Lower lobe of right lung (tissue), 2 donors: Measurements from ENCODE around the gene ENTPD2. TPM values are rescaled to one million over a fixed set of nuclear protein-coding genes. Genes with fewer than 3 reads are reported as not detected.

ENCODE experiments used
- ATAC-seq, 2 donors: fragments of 200-7000 bp; cut with Tn5 transposase; one replicate each; pipeline ENCODE4 v1.9.1; 2020 to 2022; ENCODE audit warnings: mild to moderate bottlenecking in 2 of 2, moderate library complexity in 2 of 2
- DNase-seq: peaks from one replicate; pipeline ENCODE4 v3.0.0-alpha.2; 2020
- H3K27ac ChIP-seq: fragments of 200-600 bp; one replicate; pipeline ENCODE4 v1.8.0; 2022
- H3K27me3 ChIP-seq: fragments of 200-600 bp; one replicate; pipeline ENCODE4 v1.8.0; 2022; ENCODE audit warnings: low read depth
- H3K36me3 ChIP-seq: fragments of 200-600 bp; one replicate; pipeline ENCODE4 v1.8.0; 2022; ENCODE audit warnings: mild to moderate bottlenecking
- H3K4me1 ChIP-seq: fragments of 200-600 bp; one replicate; pipeline ENCODE4 v1.8.0; 2022
- H3K4me3 ChIP-seq: fragments of 200-600 bp; one replicate; pipeline ENCODE4 v1.8.0; 2022; ENCODE audit warnings: mild to moderate bottlenecking
- H3K9me3 ChIP-seq: fragments of 200-600 bp; one replicate; pipeline ENCODE4 v1.8.0; 2022
- CTCF ChIP-seq: fragments of 200-600 bp; IDR thresholded peaks from one replicate; pipeline ENCODE4 v1.8.0; 2022; ENCODE audit warnings: antibody characterized with exemption, mild to moderate bottlenecking
- intact Hi-C: fragments of 100-400 bp; cut with DNase I; formaldehyde crosslinking; loops from one replicate; pipeline ENCODE4 v1.11.0; 2022
- total RNA-seq: library from RNA; stranded (reverse); fragmentation: NEBNext Ultra II Directional; extraction: Animal tissue kit (Norgen Biotek cat#: 25700); gene quantifications from one replicate; pipeline ENCODE4 v1.2.1, GENCODE V29; 2021
- donor health status: DM: no; HTN: yes; CAD: no; lungs with severe emphysema.

Gene ENTPD2
- total RNA-seq, 1 donor from 2014 or later = 0.62 TPM

- H3K27ac ChIP-seq = no peak overlapping the region
- intact Hi-C loops = no loop called here
- H3K27me3 ChIP-seq = peaks cover 14% of the 10 kb centered on the region
- DNase-seq (no peak), ATAC-seq (no peak)
- H3K4me1 ChIP-seq = peaks cover 17% of the 10 kb centered on the region
- H3K4me3 ChIP-seq = no peak overlapping the region
- H3K36me3 ChIP-seq = no peaks in the 10 kb centered on the region
- TF ChIP-seq CTCF = no peak
- H3K9me3 ChIP-seq = no peaks in the 10 kb centered on the region
Observed at GRCh38 chr9:137068539-137069507, 15.0 kb upstream of the ENTPD2 start.

GRCh38 chr9:137067860-137068538 is 14.1 kb upstream of the ENTPD2 start:
- peak; percentile 61 to 70 for ATAC-seq
- H3K27me3 ChIP-seq = peaks cover 14% of the 10 kb centered on the region
- H3K9me3 ChIP-seq = no peaks in the 10 kb centered on the region
- H3K27ac ChIP-seq = no peak overlapping the region
- intact Hi-C loops = no loop called here
- DNase-seq = peak; percentile 85
- TF ChIP-seq CTCF = peak; percentile 85
- no peaks in the 10 kb centered on the region for H3K36me3 ChIP-seq
- H3K4me1 ChIP-seq = peaks cover 18% of the 10 kb centered on the region
- no peak overlapping the region for H3K4me3 ChIP-seq

GRCh38 chr9:137066096-137066861 is 12.4 kb upstream of the ENTPD2 start:
- ATAC-seq (no peak), DNase-seq (no peak)
- H3K27ac ChIP-seq = no peak overlapping the region
- H3K4me1 ChIP-seq = peaks cover 17% of the 10 kb centered on the region
- no peaks in the 10 kb centered on the region for H3K36me3 ChIP-seq
- no peak overlapping the region for H3K4me3 ChIP-seq
- TF ChIP-seq CTCF = no peak
- no peaks in the 10 kb centered on the region for H3K9me3 ChIP-seq
- intact Hi-C loops = no loop called here
- peaks cover 14% of the 10 kb centered on the region for H3K27me3 ChIP-seq

- H3K36me3 ChIP-seq = no peaks in the 10 kb centered on the region
- no peaks in the 10 kb centered on the region for H3K9me3 ChIP-seq
- DNase-seq (no peak), ATAC-seq (no peak)
- H3K4me3 ChIP-seq = no peak overlapping the region
- no peak overlapping the region for H3K27ac ChIP-seq
- intact Hi-C loops = no loop called here
- peaks cover 14% of the 10 kb centered on the region for H3K27me3 ChIP-seq
- peaks cover 10% of the 10 kb centered on the region for H3K4me1 ChIP-seq
- TF ChIP-seq CTCF = no peak
Observed at GRCh38 chr9:137065336-137065967, 11.6 kb upstream of the ENTPD2 start.

GRCh38 chr9:137064880-137065164 is 11.0 kb upstream of the ENTPD2 start:
- intact Hi-C loops = no loop called here
- ATAC-seq = no peak
- TF ChIP-seq CTCF = no peak
- H3K9me3 ChIP-seq = no peaks in the 10 kb centered on the region
- H3K4me1 ChIP-seq = peaks cover 10% of the 10 kb centered on the region
- H3K4me3 ChIP-seq = no peak overlapping the region
- H3K36me3 ChIP-seq = no peaks in the 10 kb centered on the region
- DNase-seq = no peak
- peaks cover 14% of the 10 kb centered on the region for H3K27me3 ChIP-seq
- no peak overlapping the region for H3K27ac ChIP-seq
